ENCODE data around the gene ZC3H12D. TPM values are rescaled to one million over a fixed set of nuclear protein-coding genes. Genes with fewer than 3 reads are reported as not detected.
"Not testable (repeated sequence)": the region's sequence is repeated elsewhere in the genome, so short reads cannot be mapped to it uniquely, and the experiment has no call there.

The ZC3H12D gene
- total RNA-seq, 1 experiment from 2014 or later, result 0.03 TPM

- no peak for DNase-seq
- H3K36me3 ChIP-seq (replicated peaks; ENCODE audit: control insufficient read depth, insufficient read depth, low read length), result no peaks in the 10 kb centered on the region
- peaks cover 23% of the 10 kb centered on the region; the same call in 1 of the 2 replicates for H3K27me3 ChIP-seq (ENCODE audit: control insufficient read depth, insufficient read depth, low read length)
- no peak overlapping the region for H3K4me3 ChIP-seq (ENCODE audit: insufficient read depth, low read depth, low read length)
These were observed 35.9 kb downstream of the ZC3H12D start for GRCh38 chr6:149448821-149449453.

DNA sequence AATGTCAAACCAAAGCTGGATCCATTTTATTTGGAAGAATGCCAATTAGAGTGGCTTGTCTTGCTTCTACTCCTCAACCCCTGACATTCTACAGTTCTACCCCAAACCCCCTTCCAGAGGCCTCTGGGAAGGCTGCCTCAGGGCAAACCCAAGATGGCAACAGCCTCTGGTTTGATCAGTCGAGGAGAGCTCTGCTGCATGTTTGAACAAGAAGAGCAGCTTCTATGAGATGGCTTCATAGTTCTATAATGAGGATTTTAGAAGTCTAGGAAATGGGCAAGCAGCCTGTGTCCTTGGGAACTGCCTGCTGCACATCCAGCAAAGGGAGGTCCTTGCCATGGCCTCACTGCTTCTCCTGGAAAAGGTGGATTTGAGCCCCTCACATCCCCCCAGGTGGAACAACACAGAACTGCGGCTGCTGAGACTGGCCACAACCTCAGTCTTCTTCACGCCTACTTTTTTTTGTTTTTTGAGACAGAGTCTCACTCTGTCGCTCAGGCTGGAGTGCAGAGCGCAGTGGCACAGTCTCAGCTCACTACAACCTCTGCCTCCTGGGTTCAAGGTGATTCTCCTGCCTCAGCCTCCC, 37.9 kb downstream of the ZC3H12D start:
- H3K36me3 ChIP-seq (replicated peaks; ENCODE audit: control insufficient read depth, insufficient read depth, low read length), result no peaks in the 10 kb centered on the region
- H3K4me3 ChIP-seq (ENCODE audit: insufficient read depth, low read depth, low read length), result no peak overlapping the region
- peaks cover 18% of the 10 kb centered on the region; the same call in 1 of the 2 replicates for H3K27me3 ChIP-seq (ENCODE audit: control insufficient read depth, insufficient read depth, low read length)
- DNase-seq, result peak; percentile 73

- peaks cover 5% of the 10 kb centered on the region; the same call in 1 of the 2 replicates for H3K27me3 ChIP-seq (ENCODE audit: control insufficient read depth, insufficient read depth, low read length)
- H3K36me3 ChIP-seq (replicated peaks; ENCODE audit: control insufficient read depth, insufficient read depth, low read length), result no peaks in the 10 kb centered on the region
- no peak overlapping the region for H3K4me3 ChIP-seq (ENCODE audit: insufficient read depth, low read depth, low read length)
- DNase-seq, result no peak
These were observed 39.2 kb downstream of the ZC3H12D start for GRCh38 chr6:149445573-149445972.

GRCh38 chr6:149445095-149445466, 39.7 kb downstream of the ZC3H12D start:
- Histone ChIP-seq H3K36me3 (replicated peaks; ENCODE audit: control insufficient read depth, insufficient read depth, low read length) (no peaks in the 10 kb centered on the region), H3K27me3 (ENCODE audit: control insufficient read depth, insufficient read depth, low read length) (peaks cover under 1% of the 10 kb centered on the region; the same call in 1 of the 2 replicates), H3K4me3 (ENCODE audit: insufficient read depth, low read depth, low read length) (no peak overlapping the region)
- no peak for DNase-seq

DNA sequence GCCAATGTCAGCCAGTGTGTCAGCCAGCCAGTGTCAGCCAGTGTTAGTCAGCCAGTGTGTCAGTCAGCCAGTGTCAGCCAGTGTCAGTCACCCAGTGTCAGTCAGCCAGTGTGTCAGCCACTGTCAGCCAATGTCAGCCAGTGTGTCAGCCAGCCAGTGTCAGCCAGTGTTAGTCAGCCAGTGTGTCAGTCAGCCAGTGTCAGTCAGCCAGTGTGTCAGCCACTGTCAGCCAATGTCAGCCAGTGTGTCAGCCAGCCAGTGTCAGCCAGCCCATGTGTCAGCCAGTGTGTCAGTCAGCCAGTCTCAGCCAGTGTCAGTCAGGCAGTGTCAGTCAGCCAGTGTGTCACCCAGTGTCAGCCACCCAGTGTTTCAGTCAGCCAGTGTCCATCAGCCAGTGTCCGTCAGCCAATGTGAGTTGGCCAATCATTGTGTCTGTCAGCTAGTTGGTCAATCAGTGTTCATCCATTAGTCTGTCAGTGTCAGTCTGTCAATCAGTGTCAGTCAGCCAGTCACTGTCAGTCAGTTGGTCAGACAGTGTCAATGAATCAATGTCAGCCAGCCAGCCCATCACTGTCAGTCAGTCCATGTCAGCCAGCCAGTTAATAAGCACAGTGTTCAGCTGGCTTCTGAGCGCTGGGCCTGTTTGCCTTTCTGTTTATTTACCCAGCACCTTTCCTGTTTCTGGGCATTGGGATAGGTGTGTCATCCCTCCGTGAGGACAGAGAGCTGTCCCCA, 40.3 kb downstream of the ZC3H12D start:
- not testable (repeated sequence) for H3K27me3 ChIP-seq (ENCODE audit: control insufficient read depth, insufficient read depth, low read length); DNase-seq; H3K4me3 ChIP-seq (ENCODE audit: insufficient read depth, low read depth, low read length); H3K36me3 ChIP-seq (replicated peaks; ENCODE audit: control insufficient read depth, insufficient read depth, low read length)

GRCh38 chr6:149443411-149444181, 41.2 kb downstream of the ZC3H12D start:
- DNase-seq, result no peak
- Histone ChIP-seq H3K27me3 (ENCODE audit: control insufficient read depth, insufficient read depth, low read length) (no peaks in the 10 kb centered on the region), H3K4me3 (ENCODE audit: insufficient read depth, low read depth, low read length) (no peak overlapping the region), H3K36me3 (replicated peaks; ENCODE audit: control insufficient read depth, insufficient read depth, low read length) (no peaks in the 10 kb centered on the region)

DNA sequence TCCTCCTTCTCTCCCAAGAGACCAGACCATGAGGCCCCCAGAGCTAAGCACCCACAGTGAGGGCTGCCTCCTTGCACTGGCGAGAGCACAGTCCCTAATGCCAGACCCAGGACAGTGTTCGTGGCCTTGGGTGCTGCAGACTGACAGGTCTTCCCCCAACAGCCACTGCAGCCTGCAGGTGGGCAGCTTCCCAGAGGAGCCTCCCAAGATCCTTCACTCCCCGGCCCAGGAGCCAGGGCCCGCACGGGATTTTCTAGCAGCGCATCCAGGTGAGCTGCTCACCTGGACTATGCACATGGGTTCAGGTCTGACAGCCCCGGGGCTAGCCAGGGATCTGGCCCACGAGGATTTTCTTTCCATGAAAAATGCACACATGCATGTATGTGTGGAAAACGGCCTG, 43.1 kb downstream of the ZC3H12D start:
- Histone ChIP-seq H3K27me3 (ENCODE audit: control insufficient read depth, insufficient read depth, low read length) (no peaks in the 10 kb centered on the region), H3K36me3 (replicated peaks; ENCODE audit: control insufficient read depth, insufficient read depth, low read length) (no peaks in the 10 kb centered on the region), H3K4me3 (ENCODE audit: insufficient read depth, low read depth, low read length) (no peak overlapping the region)
- DNase-seq, result no peak

DNA sequence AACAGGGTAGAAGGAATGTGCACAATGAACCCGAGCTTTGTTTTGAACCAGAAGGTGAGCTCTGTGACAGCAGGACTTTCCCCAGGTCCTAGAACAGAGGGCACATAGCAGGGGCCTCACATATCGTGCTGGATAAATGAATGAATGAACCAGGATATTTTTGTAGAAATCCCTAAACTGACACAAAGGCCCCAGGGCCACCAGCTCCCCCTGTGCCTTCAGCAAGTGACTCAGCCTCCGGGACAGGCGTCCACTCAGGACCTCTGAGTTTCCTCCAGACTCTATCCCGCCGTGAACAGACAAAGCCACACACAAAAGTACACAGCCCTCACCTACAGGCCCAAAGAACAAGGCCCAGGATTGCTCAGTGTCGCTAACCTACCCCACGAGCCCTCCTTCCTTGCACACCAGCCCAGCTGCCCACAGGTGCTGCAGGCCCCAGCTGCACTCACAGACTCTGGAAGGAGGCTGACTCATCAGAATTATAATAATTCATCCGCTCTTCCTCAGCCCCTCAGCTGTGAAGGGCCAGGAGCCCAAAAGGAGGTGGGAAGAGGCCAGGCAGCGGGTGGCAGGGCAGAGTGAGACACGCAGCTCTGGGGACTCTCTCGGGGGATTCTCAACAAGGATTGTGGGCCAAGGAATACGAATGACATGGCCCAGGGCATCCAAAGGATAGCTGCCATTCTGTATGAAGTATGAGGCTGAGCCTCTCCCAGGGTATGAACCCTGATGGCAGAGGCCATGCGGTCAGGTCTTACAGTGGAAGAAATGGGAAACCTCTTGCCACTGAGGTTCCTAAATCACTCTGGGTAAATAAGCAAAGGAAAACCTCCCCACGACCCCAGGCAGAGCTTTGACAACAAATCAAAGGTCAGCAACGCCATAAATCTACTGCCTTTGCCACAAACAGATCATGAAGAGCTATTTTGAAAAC, 43.8 kb downstream of the ZC3H12D start:
- Histone ChIP-seq H3K36me3 (replicated peaks; ENCODE audit: control insufficient read depth, insufficient read depth, low read length) (no peaks in the 10 kb centered on the region), H3K4me3 (ENCODE audit: insufficient read depth, low read depth, low read length) (no peak overlapping the region), H3K27me3 (ENCODE audit: control insufficient read depth, insufficient read depth, low read length) (no peaks in the 10 kb centered on the region)
- no peak for DNase-seq

GRCh38 chr6:149439626-149440025, 45.2 kb downstream of the ZC3H12D start:
- Histone ChIP-seq H3K4me3 (ENCODE audit: insufficient read depth, low read depth, low read length) (no peak overlapping the region), H3K36me3 (replicated peaks; ENCODE audit: control insufficient read depth, insufficient read depth, low read length) (no peaks in the 10 kb centered on the region), H3K27me3 (ENCODE audit: control insufficient read depth, insufficient read depth, low read length) (no peaks in the 10 kb centered on the region)
- no peak for DNase-seq

DNA sequence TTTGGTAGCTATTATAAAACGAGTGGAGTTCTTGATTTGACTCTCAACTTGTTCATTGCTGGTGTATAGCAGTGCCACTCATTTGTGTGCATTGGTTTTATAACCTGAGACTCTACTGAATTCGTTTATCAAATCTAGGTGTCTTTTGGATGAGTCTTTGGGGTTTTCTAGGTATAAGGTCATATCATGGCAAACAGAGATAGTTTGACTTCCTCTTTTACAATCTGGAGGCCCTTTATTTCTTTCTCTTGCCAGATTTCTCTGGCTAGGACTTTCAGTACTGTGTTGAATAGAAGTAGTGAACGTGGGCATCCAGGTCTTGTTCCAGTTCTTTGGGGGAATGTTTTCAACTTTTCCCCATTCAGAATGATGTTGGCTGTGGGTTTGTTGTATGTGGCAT, 46.0 kb downstream of the ZC3H12D start:
- Histone ChIP-seq H3K36me3 (replicated peaks; ENCODE audit: control insufficient read depth, insufficient read depth, low read length) (no peaks in the 10 kb centered on the region), H3K27me3 (ENCODE audit: control insufficient read depth, insufficient read depth, low read length) (no peaks in the 10 kb centered on the region), H3K4me3 (ENCODE audit: insufficient read depth, low read depth, low read length) (no peak overlapping the region)
- no peak for DNase-seq

- no peaks in the 10 kb centered on the region for H3K27me3 ChIP-seq (ENCODE audit: control insufficient read depth, insufficient read depth, low read length)
- H3K36me3 ChIP-seq (replicated peaks; ENCODE audit: control insufficient read depth, insufficient read depth, low read length), result no peaks in the 10 kb centered on the region
- no peak for DNase-seq
- H3K4me3 ChIP-seq (ENCODE audit: insufficient read depth, low read depth, low read length), result no peak overlapping the region
These were observed 47.6 kb downstream of the ZC3H12D start for GRCh38 chr6:149437212-149437611.

DNA sequence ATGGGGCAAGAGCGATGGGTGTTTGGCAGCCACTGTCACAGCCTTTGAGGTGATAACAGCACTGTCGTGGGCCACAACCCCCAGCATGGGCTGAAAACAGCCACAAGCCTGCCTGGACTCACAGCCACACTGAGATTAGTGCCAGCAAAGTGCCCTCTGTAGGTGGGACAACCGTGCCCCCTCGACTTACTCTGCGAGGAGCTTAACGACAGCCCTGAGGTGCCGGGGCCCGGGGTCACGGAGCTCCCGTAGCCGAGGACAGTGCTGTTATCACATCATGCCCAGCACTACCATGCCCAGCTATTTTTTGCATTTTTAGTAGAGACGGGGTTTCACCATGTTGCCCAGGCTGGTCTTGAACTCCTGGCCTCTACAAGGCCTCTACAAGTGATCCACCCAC, 48.2 kb downstream of the ZC3H12D start:
- Histone ChIP-seq H3K4me3 (ENCODE audit: insufficient read depth, low read depth, low read length) (no peak overlapping the region), H3K36me3 (replicated peaks; ENCODE audit: control insufficient read depth, insufficient read depth, low read length) (no peaks in the 10 kb centered on the region), H3K27me3 (ENCODE audit: control insufficient read depth, insufficient read depth, low read length) (no peaks in the 10 kb centered on the region)
- DNase-seq, result no peak

- no peak for DNase-seq
- no peak overlapping the region for H3K4me3 ChIP-seq (ENCODE audit: insufficient read depth, low read depth, low read length)
These were observed 48.8 kb downstream of the ZC3H12D start for GRCh38 chr6:149435919-149436586.

More at GRCh38 chr6:149435919-149436586, 48.8 kb downstream of the ZC3H12D start:
- no peaks in the 10 kb centered on the region for H3K36me3 ChIP-seq (replicated peaks; ENCODE audit: control insufficient read depth, insufficient read depth, low read length)
- H3K27me3 ChIP-seq (ENCODE audit: control insufficient read depth, insufficient read depth, low read length), result no peaks in the 10 kb centered on the region
